Ishikawa (cell line): Measurements from ENCODE around the gene AUTS2.

ENCODE experiments used
- CEBPB ChIP-seq: IDR thresholded peaks from 2 replicates; pipeline ENCODE4 v1.6.1; 2012
- CREB1 ChIP-seq: IDR thresholded peaks from 2 replicates; pipeline ENCODE4 v1.6.1; 2012; ENCODE audit warnings: low read depth
- EGR1 ChIP-seq: IDR thresholded peaks from 2 replicates; pipeline ENCODE4 v1.6.1; 2012
- EP300 ChIP-seq: IDR thresholded peaks from 2 replicates; pipeline ENCODE4 v1.6.1; 2012; ENCODE audit warnings: borderline replicate concordance
- FOXM1 ChIP-seq: IDR thresholded peaks from 2 replicates; pipeline ENCODE4 v1.6.1; 2012; ENCODE audit warnings: low read depth, borderline replicate concordance
- MAX ChIP-seq: IDR thresholded peaks from 2 replicates; pipeline ENCODE4 v1.6.1; 2012
- NFIC ChIP-seq: IDR thresholded peaks from 2 replicates; pipeline ENCODE4 v1.6.1; 2012
- RAD21 ChIP-seq: IDR thresholded peaks from 2 replicates; pipeline ENCODE4 v1.6.1; 2012; ENCODE audit warnings: low read depth
- REST ChIP-seq: IDR thresholded peaks from 2 replicates; pipeline ENCODE4 v1.6.1; 2012; ENCODE audit warnings: low read depth, mild to moderate bottlenecking
- TAF1 ChIP-seq: IDR thresholded peaks from 2 replicates; pipeline ENCODE4 v1.6.1; 2012; ENCODE audit warnings: low read depth, mild to moderate bottlenecking
- TCF12 ChIP-seq: IDR thresholded peaks from 2 replicates; pipeline ENCODE4 v1.6.1; 2012; ENCODE audit warnings: low read depth
- TEAD4 ChIP-seq: IDR thresholded peaks from 2 replicates; pipeline ENCODE4 v1.6.1; 2012
- YY1 ChIP-seq: IDR thresholded peaks from 2 replicates; pipeline ENCODE4 v1.6.1; 2012; ENCODE audit warnings: low read depth
- ZBTB7A ChIP-seq: IDR thresholded peaks from 2 replicates; pipeline ENCODE4 v1.6.1; 2012; ENCODE audit warnings: low read depth
- TF ChIP-seq, protein P1 (sequence below): IDR thresholded peaks from 2 replicates; pipeline ENCODE4 v1.6.1; 2012

The AUTS2 gene

DNA sequence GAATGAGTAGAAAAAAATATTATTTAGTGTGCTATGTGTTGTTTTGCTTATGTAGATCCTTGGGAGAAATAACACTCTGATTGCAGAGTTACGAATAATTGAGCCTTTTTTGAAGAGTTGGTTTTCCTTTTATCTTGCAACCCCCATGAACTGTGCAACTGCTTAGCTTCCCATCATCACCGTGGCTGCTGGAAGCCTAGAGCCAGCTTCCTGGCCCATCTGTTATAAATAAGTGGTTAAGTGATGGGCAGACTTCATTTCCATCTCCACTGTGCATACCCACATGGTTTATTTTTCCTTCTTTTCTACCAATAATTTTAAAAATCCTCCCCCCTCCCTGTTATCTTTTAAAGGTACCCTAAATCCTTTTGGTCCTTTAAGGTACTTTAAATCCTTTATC is 978.8 kb downstream of the AUTS2 start:
- TF ChIP-seq FOXM1 (no peak), ZBTB7A (no peak), RAD21 (no peak), EP300 (no peak), CREB1 (no peak), REST (no peak), TAF1 (no peak), MAX (no peak), TCF12 (no peak), TEAD4 (no peak), CEBPB (no peak), NFIC (no peak), YY1 (no peak), EGR1 (no peak)
- TF ChIP-seq, protein P1, sequence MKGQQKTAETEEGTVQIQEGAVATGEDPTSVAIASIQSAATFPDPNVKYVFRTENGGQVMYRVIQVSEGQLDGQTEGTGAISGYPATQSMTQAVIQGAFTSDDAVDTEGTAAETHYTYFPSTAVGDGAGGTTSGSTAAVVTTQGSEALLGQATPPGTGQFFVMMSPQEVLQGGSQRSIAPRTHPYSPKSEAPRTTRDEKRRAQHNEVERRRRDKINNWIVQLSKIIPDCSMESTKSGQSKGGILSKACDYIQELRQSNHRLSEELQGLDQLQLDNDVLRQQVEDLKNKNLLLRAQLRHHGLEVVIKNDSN, result no peak

DNA sequence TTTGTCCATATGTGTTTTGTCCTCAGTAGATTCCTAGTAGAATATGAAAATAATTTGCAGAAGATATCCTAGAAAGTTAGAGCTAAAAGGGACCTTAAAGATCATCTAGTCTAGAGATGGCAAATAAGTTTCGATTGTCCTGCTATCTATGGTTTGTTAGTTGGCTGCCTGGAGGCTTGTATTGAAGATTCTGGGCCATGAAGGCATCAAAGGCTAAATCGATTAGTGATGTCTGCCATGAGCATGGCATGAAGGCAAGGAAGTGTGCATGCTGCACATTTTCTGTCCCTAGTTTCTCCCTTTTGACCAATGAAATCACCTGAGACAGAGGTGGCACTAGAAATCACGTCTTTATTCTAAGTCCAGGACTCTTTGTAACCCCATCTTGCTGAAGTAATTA is 979.9 kb downstream of the AUTS2 start:
- TF ChIP-seq EGR1 (no peak), FOXM1 (no peak), MAX (no peak), EP300 (no peak), REST (no peak), TCF12 (no peak), TAF1 (no peak), NFIC (no peak)

GRCh38 chr7:70579397-70580097 is 981.3 kb downstream of the AUTS2 start:
- no peak for TF ChIP-seq NFIC
- no peak for TF ChIP-seq CEBPB
- TF ChIP-seq TCF12, result no peak
- TF ChIP-seq YY1, result no peak
- no peak for TF ChIP-seq ZBTB7A
- TF ChIP-seq MAX, result no peak
- TF ChIP-seq EP300, result no peak
- no peak for TF ChIP-seq FOXM1
- TF ChIP-seq RAD21, result no peak
- TF ChIP-seq CREB1, result no peak
- TF ChIP-seq TAF1, result no peak

DNA sequence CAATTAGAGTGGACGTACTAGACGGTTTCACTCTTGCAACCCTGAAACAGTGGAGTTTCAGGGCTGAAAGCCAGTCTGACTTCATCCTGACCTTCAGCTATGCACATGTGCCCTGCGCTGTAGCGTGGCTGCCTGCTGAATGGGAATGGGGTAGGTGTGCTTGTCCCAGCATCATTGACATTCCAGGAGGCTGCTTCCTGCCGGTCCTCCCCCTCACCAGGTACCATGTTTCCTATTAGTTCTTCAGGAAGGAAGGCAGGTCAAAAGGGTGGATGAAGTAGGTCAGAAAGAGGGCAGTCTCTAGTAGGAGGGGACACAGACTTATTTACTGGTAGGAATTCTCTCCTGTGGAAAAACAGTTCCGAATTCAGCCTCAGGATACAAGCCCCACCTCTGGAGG is 981.9 kb downstream of the AUTS2 start:
- TF ChIP-seq ZBTB7A (no peak), FOXM1 (no peak), TAF1 (no peak), NFIC (no peak), REST (no peak), YY1 (no peak), CREB1 (no peak)
- TF ChIP-seq, protein P1, result no peak
